ENCODE measurements around the gene NEK9. TPM values are rescaled to one million over a fixed set of nuclear protein-coding genes. Genes with fewer than 3 reads are reported as not detected.
"Not testable (repeated sequence)": the region's sequence is repeated elsewhere in the genome, so short reads cannot be mapped to it uniquely, and the experiment has no call there.

Gene NEK9
- total RNA-seq, 1 donor from 2014 or later, result 123 TPM

- intact Hi-C loops (cut with micrococcal nuclease), result no loop called here
- TF ChIP-seq CTCF (IDR thresholded peaks at IDR 0.05; ENCODE audit: borderline replicate concordance), result no peak
Measured at GRCh38 chr14:75153295-75153694, 26.4 kb upstream of the NEK9 start.

GRCh38 chr14:75151851-75152250, 25.0 kb upstream of the NEK9 start:
- Histone ChIP-seq H3K4me1 (peaks cover 46% of the 10 kb centered on the region), H3K36me3 (peaks cover 24% of the 10 kb centered on the region), H3K27me3 (ENCODE audit: low read depth) (no peaks in the 10 kb centered on the region), H3K9me3 (replicated peaks) (no peaks in the 10 kb centered on the region), H3K4me3 (no peak overlapping the region), H3K27ac (replicated peaks) (no peak overlapping the region)
- intact Hi-C loops (cut with micrococcal nuclease), result no loop called here
- DNase-seq, result no peak
- TF ChIP-seq CTCF (IDR thresholded peaks at IDR 0.05; ENCODE audit: borderline replicate concordance), result no peak

More at GRCh38 chr14:75153295-75153694, 26.4 kb upstream of the NEK9 start:
- DNase-seq, result no peak
- Histone ChIP-seq H3K27me3 (ENCODE audit: low read depth) (no peaks in the 10 kb centered on the region), H3K4me1 (peaks cover 32% of the 10 kb centered on the region), H3K27ac (replicated peaks) (no peak overlapping the region), H3K9me3 (replicated peaks) (no peaks in the 10 kb centered on the region), H3K36me3 (peaks cover 24% of the 10 kb centered on the region), H3K4me3 (no peak overlapping the region)

- intact Hi-C loops (cut with micrococcal nuclease), result not testable (repeated sequence)
- Histone ChIP-seq H3K4me1 (peaks cover 54% of the 10 kb centered on the region), H3K27ac (replicated peaks) (peak overlapping the region; percentile 10)
Measured at GRCh38 chr14:75150637-75151036, 23.8 kb upstream of the NEK9 start.

GRCh38 chr14:75150150-75150549, 23.3 kb upstream of the NEK9 start:
- no peak for TF ChIP-seq CTCF (IDR thresholded peaks at IDR 0.05; ENCODE audit: borderline replicate concordance)
- Histone ChIP-seq H3K4me3 (no peak overlapping the region), H3K27ac (replicated peaks) (peak overlapping the region; percentile 87), H3K9me3 (replicated peaks) (no peaks in the 10 kb centered on the region), H3K4me1 (peaks cover 56% of the 10 kb centered on the region), H3K36me3 (peaks cover 24% of the 10 kb centered on the region), H3K27me3 (ENCODE audit: low read depth) (no peaks in the 10 kb centered on the region)
- DNase-seq, result no peak
- intact Hi-C loops (cut with micrococcal nuclease), result no loop called here

More at GRCh38 chr14:75150637-75151036, 23.8 kb upstream of the NEK9 start:
- H3K36me3 ChIP-seq, result peaks cover 24% of the 10 kb centered on the region
- not testable (repeated sequence) for DNase-seq; H3K9me3 ChIP-seq (replicated peaks); H3K27me3 ChIP-seq (ENCODE audit: low read depth); H3K4me3 ChIP-seq

GRCh38 chr14:75147423-75148071, 20.7 kb upstream of the NEK9 start:
- Histone ChIP-seq H3K4me1 (peaks cover 81% of the 10 kb centered on the region), H3K9me3 (replicated peaks) (no peaks in the 10 kb centered on the region), H3K4me3 (no peak overlapping the region), H3K27ac (replicated peaks) (peak overlapping the region; percentile 87), H3K36me3 (peaks cover 30% of the 10 kb centered on the region), H3K27me3 (ENCODE audit: low read depth) (no peaks in the 10 kb centered on the region)
- peak; percentile 54 for DNase-seq
- intact Hi-C loops (cut with micrococcal nuclease), result no loop called here
- TF ChIP-seq CTCF (IDR thresholded peaks at IDR 0.05; ENCODE audit: borderline replicate concordance), result peak; percentile 63

GRCh38 chr14:75144944-75145343, 18.1 kb upstream of the NEK9 start:
- Histone ChIP-seq H3K36me3 (peaks cover 9% of the 10 kb centered on the region), H3K27ac (replicated peaks) (peak overlapping the region; percentile 62), H3K4me3 (no peak overlapping the region), H3K27me3 (ENCODE audit: low read depth) (no peaks in the 10 kb centered on the region), H3K4me1 (peaks cover 76% of the 10 kb centered on the region), H3K9me3 (replicated peaks) (no peaks in the 10 kb centered on the region)
- no peak for TF ChIP-seq CTCF (IDR thresholded peaks at IDR 0.05; ENCODE audit: borderline replicate concordance)
- no peak for DNase-seq
- intact Hi-C loops (cut with micrococcal nuclease), result loop anchor here (5.0 kb wide), 1 partner anchor 152 kb away; no protein-coding TSS in a partner anchor

Measured in left ventricle myocardium inferior (tissue), 1 donor.